NCI-H446 treated with DMSO at 0.1 percent for 48 hours (cell line): ENCODE data around the gene PLPPR5.

Source experiments
- DNase-seq: peaks from one replicate; lab custom pipeline; 2025; lab: John Stamatoyannopoulos, UW

Gene PLPPR5

DNA sequence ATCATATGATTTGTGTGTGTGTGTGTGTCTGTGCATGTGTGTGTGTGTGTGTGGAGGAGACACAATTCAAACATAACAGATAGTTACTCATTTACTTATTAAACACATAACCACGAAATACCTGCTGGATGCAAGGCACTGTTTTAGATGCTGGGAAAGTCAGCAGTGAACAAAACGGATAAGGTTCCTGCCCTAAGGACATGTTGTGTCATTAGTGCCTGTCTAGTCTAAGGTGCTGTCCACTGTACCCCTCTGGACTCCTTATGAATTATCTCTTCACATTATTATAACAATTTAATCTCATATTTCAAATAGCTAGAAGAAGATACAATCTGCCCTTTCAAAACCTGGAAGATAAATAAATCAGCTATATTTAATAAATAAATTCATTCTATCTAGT is 162.4 kb downstream of the PLPPR5 start:
- DNase-seq: no peak
